Measurements from ENCODE around the gene RPL35A.
"Not testable (repeated sequence)": the region's sequence is repeated elsewhere in the genome, so short reads cannot be mapped to it uniquely, and the experiment has no call there.

Gene RPL35A

DNA sequence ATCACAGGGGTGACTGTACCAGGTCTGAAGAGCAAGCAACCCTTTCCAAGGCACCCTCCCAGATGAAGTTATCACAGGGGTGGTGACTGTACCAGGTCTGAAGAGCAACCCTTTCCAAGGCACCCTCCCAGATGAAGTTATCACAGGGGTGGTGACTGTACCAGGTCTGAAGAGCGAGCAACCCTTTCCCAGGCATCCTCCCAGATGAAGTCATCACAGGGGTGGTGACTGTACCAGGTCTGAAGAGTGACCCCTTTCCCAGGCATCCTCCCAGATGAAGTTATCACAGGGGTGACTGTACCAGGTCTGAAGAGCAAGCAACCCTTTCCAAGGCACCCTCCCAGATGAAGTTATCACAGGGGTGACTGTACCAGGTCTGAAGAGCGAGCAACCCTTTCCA, 41.4 kb upstream of the RPL35A start:
- H3K4me1 ChIP-seq (ENCODE audit: control insufficient read depth, low read depth, low read length); H3K36me3 ChIP-seq (ENCODE audit: control insufficient read depth, insufficient read depth, low read length); H2BK15ac ChIP-seq (replicated peaks; ENCODE audit: low read depth); H3K79me1 ChIP-seq (ENCODE audit: low read length); H2BK5ac ChIP-seq (ENCODE audit: low read length); H2AK5ac ChIP-seq (ENCODE audit: low read length); H3K4me3 ChIP-seq (ENCODE audit: low read length); H4K5ac ChIP-seq (ENCODE audit: low read length); H3K56ac ChIP-seq (ENCODE audit: low read length); H3K18ac ChIP-seq (ENCODE audit: low read length); H3K9ac ChIP-seq (ENCODE audit: low read length); H3K4ac ChIP-seq (ENCODE audit: low read depth, low read length); H3K79me2 ChIP-seq (ENCODE audit: control insufficient read depth, insufficient read depth, low read length); DNase-seq; H3K23ac ChIP-seq (ENCODE audit: low read length); H3K4me2 ChIP-seq (ENCODE audit: low read length); H2BK120ac ChIP-seq (ENCODE audit: low read depth, low read length); H4K8ac ChIP-seq (ENCODE audit: low read depth, low read length); H3K27ac ChIP-seq (ENCODE audit: low read depth, low read length); H3K27me3 ChIP-seq (ENCODE audit: insufficient read depth, low read length, poor library complexity): not testable (repeated sequence)
- no CpG with 5 or more reads among the region's 2 CpGs for WGBS (ENCODE audit: extremely low coverage, insufficient coverage, low lambda C conversion rate)

DNA sequence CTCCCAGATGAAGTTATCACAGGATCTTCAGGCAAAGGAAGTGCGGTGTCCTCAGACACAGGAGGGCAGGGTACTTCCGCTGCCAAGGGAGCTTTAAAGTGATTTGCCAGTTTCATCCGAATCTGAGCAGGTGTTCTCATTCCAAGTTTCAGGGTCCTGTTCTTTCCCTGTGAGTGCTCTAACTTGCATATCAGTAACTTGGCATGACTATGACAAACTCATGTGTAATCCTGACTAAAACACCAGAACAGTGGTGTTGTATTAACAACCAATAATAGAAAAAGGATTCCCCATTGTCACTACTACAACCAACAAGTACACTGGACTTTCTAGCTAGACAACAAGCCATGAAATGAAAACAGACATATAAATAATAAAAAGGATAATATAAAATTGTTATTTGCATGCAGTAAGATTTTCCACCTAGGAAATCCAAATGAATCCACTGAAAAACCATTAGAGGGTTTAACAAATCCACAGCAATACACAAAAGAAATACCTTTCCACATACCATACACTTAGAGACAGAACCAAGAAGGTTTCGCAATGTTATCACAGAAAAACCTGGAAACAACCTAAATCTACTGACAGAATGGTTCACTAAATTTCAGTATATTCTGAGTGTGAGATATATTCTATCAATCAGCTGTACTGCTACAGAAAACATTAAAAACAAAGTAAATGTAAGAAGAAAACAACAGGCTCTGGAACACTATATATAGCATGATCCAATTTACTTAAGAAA, 40.9 kb upstream of the RPL35A start:
- H4K5ac ChIP-seq (ENCODE audit: low read length) = no peak overlapping the region
- H3K18ac ChIP-seq (ENCODE audit: low read length) = no peak overlapping the region
- no peaks in the 10 kb centered on the region for H3K4me1 ChIP-seq (ENCODE audit: control insufficient read depth, low read depth, low read length)
- no peak overlapping the region for H3K9ac ChIP-seq (ENCODE audit: low read length)
- H3K56ac ChIP-seq (ENCODE audit: low read length) = no peak overlapping the region
- H3K23ac ChIP-seq (ENCODE audit: low read length) = no peak overlapping the region
- no peak overlapping the region for H3K4me2 ChIP-seq (ENCODE audit: low read length)
- H3K4me3 ChIP-seq (ENCODE audit: low read length) = no peak overlapping the region
- no peaks in the 10 kb centered on the region for H3K79me1 ChIP-seq (ENCODE audit: low read length)
- H3K79me2 ChIP-seq (ENCODE audit: control insufficient read depth, insufficient read depth, low read length) = no peaks in the 10 kb centered on the region
- H2BK120ac ChIP-seq (ENCODE audit: low read depth, low read length) = no peak overlapping the region
- no peak overlapping the region for H3K27ac ChIP-seq (ENCODE audit: low read depth, low read length)
- no peak for DNase-seq
- WGBS (ENCODE audit: extremely low coverage, insufficient coverage, low lambda C conversion rate) = no CpG with 5 or more reads among the region's 4 CpGs
- H2AK5ac ChIP-seq (ENCODE audit: low read length) = no peak overlapping the region
- H3K27me3 ChIP-seq (ENCODE audit: insufficient read depth, low read length, poor library complexity) = no peaks in the 10 kb centered on the region
- no peak overlapping the region for H4K8ac ChIP-seq (ENCODE audit: low read depth, low read length)
- no peak overlapping the region for H3K4ac ChIP-seq (ENCODE audit: low read depth, low read length)
- no peak overlapping the region for H2BK15ac ChIP-seq (replicated peaks; ENCODE audit: low read depth)
- no peak overlapping the region for H2BK5ac ChIP-seq (ENCODE audit: low read length)
- H3K36me3 ChIP-seq (ENCODE audit: control insufficient read depth, insufficient read depth, low read length) = no peaks in the 10 kb centered on the region

- Histone ChIP-seq H3K4me1 (ENCODE audit: control insufficient read depth, low read depth, low read length) (no peaks in the 10 kb centered on the region), H3K23ac (ENCODE audit: low read length) (no peak overlapping the region), H3K27ac (ENCODE audit: low read depth, low read length) (no peak overlapping the region), H3K56ac (ENCODE audit: low read length) (no peak overlapping the region), H2BK5ac (ENCODE audit: low read length) (no peak overlapping the region), H3K79me2 (ENCODE audit: control insufficient read depth, insufficient read depth, low read length) (no peaks in the 10 kb centered on the region), H3K4ac (ENCODE audit: low read depth, low read length) (no peak overlapping the region), H2BK120ac (ENCODE audit: low read depth, low read length) (no peak overlapping the region), H3K4me3 (ENCODE audit: low read length) (no peak overlapping the region), H3K18ac (ENCODE audit: low read length) (no peak overlapping the region), H2AK5ac (ENCODE audit: low read length) (no peak overlapping the region), H3K4me2 (ENCODE audit: low read length) (no peak overlapping the region), H3K36me3 (ENCODE audit: control insufficient read depth, insufficient read depth, low read length) (no peaks in the 10 kb centered on the region), H3K9ac (ENCODE audit: low read length) (no peak overlapping the region), H4K8ac (ENCODE audit: low read depth, low read length) (no peak overlapping the region), H3K27me3 (ENCODE audit: insufficient read depth, low read length, poor library complexity) (no peaks in the 10 kb centered on the region), H4K5ac (ENCODE audit: low read length) (no peak overlapping the region), H3K79me1 (ENCODE audit: low read length) (no peaks in the 10 kb centered on the region), H2BK15ac (replicated peaks; ENCODE audit: low read depth) (no peak overlapping the region)
- DNase-seq = no peak
- no CpG with 5 or more reads among the region's 33 CpGs for WGBS (ENCODE audit: extremely low coverage, insufficient coverage, low lambda C conversion rate)
Observed at GRCh38 chr3:197912741-197913476, 37.1 kb upstream of the RPL35A start.

- Histone ChIP-seq H4K5ac (ENCODE audit: low read length) (no peak overlapping the region), H3K4ac (ENCODE audit: low read depth, low read length) (no peak overlapping the region), H3K79me1 (ENCODE audit: low read length) (no peaks in the 10 kb centered on the region), H3K27me3 (ENCODE audit: insufficient read depth, low read length, poor library complexity) (no peaks in the 10 kb centered on the region), H2BK15ac (replicated peaks; ENCODE audit: low read depth) (no peak overlapping the region), H3K4me2 (ENCODE audit: low read length) (no peak overlapping the region), H3K23ac (ENCODE audit: low read length) (no peak overlapping the region), H4K8ac (ENCODE audit: low read depth, low read length) (no peak overlapping the region), H3K4me1 (ENCODE audit: control insufficient read depth, low read depth, low read length) (no peaks in the 10 kb centered on the region), H3K4me3 (ENCODE audit: low read length) (no peak overlapping the region), H3K56ac (ENCODE audit: low read length) (no peak overlapping the region), H3K36me3 (ENCODE audit: control insufficient read depth, insufficient read depth, low read length) (no peaks in the 10 kb centered on the region), H3K9ac (ENCODE audit: low read length) (no peak overlapping the region), H3K79me2 (ENCODE audit: control insufficient read depth, insufficient read depth, low read length) (no peaks in the 10 kb centered on the region), H2BK5ac (ENCODE audit: low read length) (no peak overlapping the region), H2AK5ac (ENCODE audit: low read length) (no peak overlapping the region), H3K27ac (ENCODE audit: low read depth, low read length) (no peak overlapping the region), H2BK120ac (ENCODE audit: low read depth, low read length) (no peak overlapping the region), H3K18ac (ENCODE audit: low read length) (no peak overlapping the region)
- no peak for DNase-seq
- no CpG with 5 or more reads among the region's 12 CpGs for WGBS (ENCODE audit: extremely low coverage, insufficient coverage, low lambda C conversion rate)
Observed at GRCh38 chr3:197913641-197914380, 36.2 kb upstream of the RPL35A start.

- not testable (repeated sequence) for H3K23ac ChIP-seq (ENCODE audit: low read length); H2BK5ac ChIP-seq (ENCODE audit: low read length); H3K9ac ChIP-seq (ENCODE audit: low read length); H2BK15ac ChIP-seq (replicated peaks; ENCODE audit: low read depth); H4K8ac ChIP-seq (ENCODE audit: low read depth, low read length); H4K5ac ChIP-seq (ENCODE audit: low read length); H2AK5ac ChIP-seq (ENCODE audit: low read length); H3K18ac ChIP-seq (ENCODE audit: low read length); H3K79me1 ChIP-seq (ENCODE audit: low read length); H3K36me3 ChIP-seq (ENCODE audit: control insufficient read depth, insufficient read depth, low read length); DNase-seq; H3K4ac ChIP-seq (ENCODE audit: low read depth, low read length); H3K27me3 ChIP-seq (ENCODE audit: insufficient read depth, low read length, poor library complexity); H3K4me2 ChIP-seq (ENCODE audit: low read length); H3K27ac ChIP-seq (ENCODE audit: low read depth, low read length); H3K56ac ChIP-seq (ENCODE audit: low read length); H3K4me1 ChIP-seq (ENCODE audit: control insufficient read depth, low read depth, low read length); H3K4me3 ChIP-seq (ENCODE audit: low read length); H3K79me2 ChIP-seq (ENCODE audit: control insufficient read depth, insufficient read depth, low read length); H2BK120ac ChIP-seq (ENCODE audit: low read depth, low read length)
- WGBS (ENCODE audit: extremely low coverage, insufficient coverage, low lambda C conversion rate) = no CpG with 5 or more reads among the region's 24 CpGs
Observed at GRCh38 chr3:197921429-197922275, 28.3 kb upstream of the RPL35A start.

Measured in mesendoderm (in vitro differentiated cells).